GM19043 (cell line): ENCODE results near the gene ASS1.

Source experiments
- ATAC-seq: cut with Tn5 transposase; IDR thresholded peaks from one replicate; pipeline ENCODE4 v1.9.1; 2021; ENCODE audit warnings: low read depth; ENCODE audit not compliant: unreplicated experiment

The ASS1 gene

DNA sequence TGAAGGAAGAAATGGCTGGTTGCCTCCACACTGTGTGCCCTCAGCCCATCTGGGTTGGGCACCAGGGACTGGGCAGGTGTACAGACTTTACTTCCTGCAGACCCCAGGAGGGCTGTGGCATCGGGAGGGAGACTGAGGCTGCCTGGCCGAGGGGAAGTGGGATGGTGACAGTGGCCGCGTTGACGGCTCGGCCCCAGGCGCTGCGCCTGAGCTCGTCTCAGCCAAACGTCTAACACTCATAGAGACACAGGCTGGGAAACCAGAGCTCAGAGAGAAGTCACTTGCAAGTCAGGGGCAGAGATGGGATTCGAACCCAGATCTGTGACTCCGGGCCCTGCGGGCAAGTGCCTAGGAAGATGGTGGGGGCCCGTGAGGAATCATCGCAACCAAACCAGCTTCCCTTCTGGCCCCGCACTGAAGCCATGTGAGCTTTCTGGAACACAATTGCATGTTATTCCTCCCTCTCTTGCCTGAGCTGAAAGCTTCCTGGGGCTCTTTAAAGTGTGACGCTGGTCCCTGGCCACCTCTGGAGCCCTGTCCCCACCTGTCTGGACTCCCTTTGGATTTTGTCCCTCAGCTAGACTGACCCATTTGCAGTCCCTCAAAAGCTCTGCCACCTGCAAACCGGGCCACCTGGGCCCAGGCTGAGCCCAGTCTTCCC lies 81.6 kb downstream of the ASS1 start:
- no peak for ATAC-seq

- ATAC-seq = no peak
Measured at GRCh38 chr9:130526854-130527650, 82.3 kb downstream of the ASS1 start.

GRCh38 chr9:130527651-130528310 lies 83.0 kb downstream of the ASS1 start:
- ATAC-seq = no peak

GRCh38 chr9:130528674-130529073 lies 83.9 kb downstream of the ASS1 start:
- no peak for ATAC-seq

GRCh38 chr9:130530938-130531337 lies 86.2 kb downstream of the ASS1 start:
- no peak for ATAC-seq

GRCh38 chr9:130531670-130532069 lies 86.9 kb downstream of the ASS1 start:
- ATAC-seq = no peak

DNA sequence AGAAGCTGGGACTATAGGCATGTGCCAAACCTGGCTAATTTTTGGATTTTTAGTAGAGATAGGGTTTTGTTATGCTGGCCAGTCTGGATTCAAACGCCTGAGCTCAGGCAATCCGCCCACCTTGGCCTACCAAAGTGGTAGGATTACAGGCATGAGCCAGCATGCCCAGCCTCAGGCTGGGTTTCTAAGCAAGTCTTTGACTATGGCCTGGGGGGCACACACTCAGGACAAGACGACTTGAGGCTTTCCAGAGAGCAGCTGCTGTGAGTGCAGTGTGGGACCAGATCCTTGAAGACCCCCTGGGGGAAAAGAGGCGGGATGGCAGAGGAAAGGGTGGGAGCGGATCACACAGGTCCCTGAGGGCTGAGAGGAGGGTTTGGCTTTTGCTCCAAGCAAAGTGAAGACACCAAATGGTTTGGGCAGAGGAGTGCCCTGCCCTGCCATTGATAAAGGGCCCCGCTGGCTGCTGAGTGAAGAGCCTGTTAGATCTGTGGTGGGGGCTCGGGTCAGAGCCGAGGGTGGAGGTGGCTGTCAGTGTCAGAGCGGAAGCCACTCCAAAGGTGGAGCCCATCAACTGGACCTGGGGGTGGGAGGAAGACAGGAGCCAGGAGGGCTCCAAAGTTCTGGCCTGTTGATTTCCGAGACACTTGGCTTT lies 87.8 kb downstream of the ASS1 start:
- ATAC-seq = no peak

DNA sequence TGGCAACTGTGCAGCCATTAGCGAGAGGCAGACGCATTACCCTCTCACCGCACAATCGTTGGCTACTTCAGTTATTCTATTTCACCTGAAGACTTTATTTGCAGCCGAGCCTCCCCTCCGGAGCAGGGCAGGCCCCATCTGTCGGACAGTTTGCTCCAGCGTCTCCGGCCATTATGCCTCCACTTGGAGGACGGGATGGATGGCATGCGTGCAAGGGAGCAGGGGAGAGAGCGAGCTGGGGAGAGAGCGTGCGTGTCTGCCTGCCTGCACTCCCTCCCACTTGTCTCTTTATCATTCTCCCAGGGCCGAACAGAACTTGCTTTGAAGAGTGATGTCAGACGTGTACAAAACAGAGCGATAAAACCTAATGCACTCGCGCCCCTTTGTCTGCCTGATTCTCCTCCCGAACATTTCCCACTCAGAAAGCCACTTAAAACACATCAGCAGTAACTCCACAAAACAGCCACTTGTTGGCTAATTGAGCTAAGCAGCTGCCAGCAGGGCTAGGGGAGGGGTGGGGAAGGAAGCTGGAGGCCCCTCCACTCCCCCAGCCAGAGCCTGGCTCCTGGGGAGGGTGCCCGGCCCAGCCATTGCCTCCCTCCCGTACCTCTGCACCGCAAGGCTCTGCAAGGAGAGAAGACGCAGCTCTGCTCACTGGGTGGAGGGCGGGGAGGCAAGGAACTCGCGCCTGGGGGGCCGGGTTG lies 91.2 kb downstream of the ASS1 start:
- ATAC-seq = no peak

DNA sequence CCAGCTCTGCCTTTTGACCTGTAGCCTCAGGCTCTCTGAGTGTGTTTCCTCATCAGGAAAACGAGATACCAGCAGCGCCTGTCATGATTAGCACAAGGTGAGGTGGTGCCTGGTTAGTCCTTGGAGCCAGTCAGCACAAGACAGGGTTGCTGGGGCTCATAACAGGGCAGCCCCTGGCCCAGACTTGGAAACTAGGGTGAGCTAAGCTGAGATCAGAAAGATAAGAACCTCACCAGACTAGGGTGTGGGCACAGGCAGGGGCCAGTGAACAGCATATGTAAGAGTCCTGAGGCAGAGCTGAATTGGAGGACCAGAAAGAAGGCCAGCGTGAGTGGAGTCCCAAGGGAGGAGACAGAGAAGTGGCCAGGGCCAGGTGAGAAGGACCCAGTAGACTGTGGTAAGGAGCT lies 91.9 kb downstream of the ASS1 start:
- no peak for ATAC-seq

GRCh38 chr9:130537346-130538050 lies 92.7 kb downstream of the ASS1 start:
- ATAC-seq = no peak

- no peak for ATAC-seq
Measured at GRCh38 chr9:130539420-130540223, 94.9 kb downstream of the ASS1 start.

GRCh38 chr9:130541533-130541932 lies 96.8 kb downstream of the ASS1 start:
- ATAC-seq = no peak

DNA sequence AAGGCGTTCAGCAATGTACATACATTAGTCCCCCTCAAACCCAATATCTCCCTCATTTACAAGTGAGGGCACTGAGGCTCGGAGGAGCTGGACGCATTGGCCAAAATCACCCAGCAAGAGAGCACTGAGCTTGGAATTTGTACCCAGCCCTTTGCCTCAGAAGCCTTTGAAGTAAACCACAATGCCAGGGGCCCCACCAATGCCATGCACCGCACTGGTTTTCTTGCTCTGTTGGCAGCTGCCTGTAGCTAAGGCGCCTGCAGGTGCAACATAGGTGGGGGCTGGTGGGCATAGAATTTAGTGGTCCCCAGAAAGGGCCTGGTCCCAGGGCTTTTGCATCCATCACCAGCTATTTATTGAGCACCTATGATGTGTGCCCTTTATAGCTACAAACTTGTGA lies 97.3 kb downstream of the ASS1 start:
- no peak for ATAC-seq

- ATAC-seq = no peak
Measured at GRCh38 chr9:130542457-130543228, 97.9 kb downstream of the ASS1 start.

GRCh38 chr9:130543368-130543767 lies 98.6 kb downstream of the ASS1 start:
- ATAC-seq = no peak

DNA sequence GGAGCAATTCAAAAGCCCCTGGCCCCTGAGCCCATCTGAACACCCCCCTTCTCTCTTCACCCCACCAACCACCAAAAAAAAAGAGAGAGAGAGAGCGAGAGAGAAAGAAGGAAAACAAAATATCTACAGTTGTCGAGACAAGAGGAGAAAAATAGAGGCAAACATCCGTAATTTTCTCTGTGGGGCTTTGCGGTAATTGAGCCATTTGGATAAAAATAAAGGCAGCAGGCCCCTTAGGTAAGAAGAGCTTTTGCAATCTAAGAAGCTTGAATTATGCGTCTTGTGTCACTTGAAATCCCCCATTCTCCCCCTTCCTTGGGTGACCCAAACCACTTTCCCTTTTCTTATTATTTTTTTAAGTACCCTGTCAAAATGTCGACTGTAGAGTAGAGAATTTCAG lies 99.1 kb downstream of the ASS1 start:
- ATAC-seq = no peak

GRCh38 chr9:130544364-130544763 lies 99.6 kb downstream of the ASS1 start:
- ATAC-seq = no peak

GRCh38 chr9:130548103-130548502 lies 103.3 kb downstream of the ASS1 start:
- ATAC-seq = no peak
